OCI-LY3 (cell line): ENCODE results near the gene SDK1.

Experiments used
- H2AFZ ChIP-seq: fragments of 200-600, 300-600 bp; shearing (Covaris generic); 2 replicates; pipeline ENCODE4 v1.6.0; 2014; ENCODE audit warnings: antibody characterized with exemption, low read depth, low read length
- H3K27ac ChIP-seq: fragments of 200-600, 300-600 bp; sonication (generic); 2 replicates; pipeline ENCODE4 v1.5.1; 2014; ENCODE audit warnings: mild to moderate bottlenecking, low read length, moderate library complexity, mixed read lengths
- H3K27me3 ChIP-seq: fragments of 200-600, 300-600 bp; sonication (generic); 2 replicates; pipeline ENCODE4 v1.6.1; 2014; ENCODE audit warnings: low read depth, low read length, mixed read lengths
- H3K36me3 ChIP-seq: fragments of 200-600, 300-600 bp; sonication (generic); replicated peaks from 2 replicates; pipeline ENCODE3; 2014; ENCODE audit warnings: low read depth, low read length, mixed read lengths
- H3K4me1 ChIP-seq: fragments of 300-600, 200-600 bp; sonication (generic); 2 replicates; pipeline ENCODE4 v1.6.1; 2014; ENCODE audit warnings: low read length, mixed read lengths
- H3K4me2 ChIP-seq: fragments of 200-600, 300-600 bp; sonication (generic); 2 replicates; pipeline ENCODE4 v1.6.1; 2014; ENCODE audit warnings: low read length, mixed read lengths
- H3K4me3 ChIP-seq: fragments of 300-600, 200-600 bp; sonication (generic); 2 replicates; pipeline ENCODE4 v1.5.1; 2014; ENCODE audit warnings: antibody characterized with exemption, mild to moderate bottlenecking, low read length, moderate library complexity
- H3K79me2 ChIP-seq: fragments of 300-600, 200-600 bp; shearing (Covaris generic); 2 replicates; pipeline ENCODE4 v1.6.1; 2014; ENCODE audit warnings: mild to moderate bottlenecking, low read length, mixed read lengths
- H3K9ac ChIP-seq: fragments of 300-600, 200-600 bp; shearing (Covaris generic); 2 replicates; pipeline ENCODE4 v1.6.0; 2014; ENCODE audit warnings: mild to moderate bottlenecking, low read length, moderate library complexity
- H3K9me3 ChIP-seq: fragments of 200-600, 300-600 bp; shearing (Covaris generic); 2 replicates; pipeline ENCODE4 v1.6.1; 2014; ENCODE audit warnings: low read length, mixed read lengths; ENCODE audit not compliant: insufficient read depth
- H4K20me1 ChIP-seq: fragments of 200-600, 300-600 bp; sonication (generic); 2 replicates; pipeline ENCODE4 v1.6.1; 2016; ENCODE audit warnings: low read length, mixed read lengths; ENCODE audit not compliant: insufficient read depth
- CTCF ChIP-seq: fragments of 200-600, 300-600 bp; sonication (generic); IDR thresholded peaks from 2 replicates; pipeline ENCODE4 v1.5.1; 2014; ENCODE audit warnings: antibody characterized with exemption, low read length, low read depth
- EZH2phosphoT487 ChIP-seq: fragments of 200-600 bp; shearing (Covaris generic); IDR thresholded peaks from 2 replicates; pipeline ENCODE4 v1.6.1; 2018; ENCODE audit warnings: antibody characterized with exemption, mixed run types, low read depth

Gene SDK1

DNA sequence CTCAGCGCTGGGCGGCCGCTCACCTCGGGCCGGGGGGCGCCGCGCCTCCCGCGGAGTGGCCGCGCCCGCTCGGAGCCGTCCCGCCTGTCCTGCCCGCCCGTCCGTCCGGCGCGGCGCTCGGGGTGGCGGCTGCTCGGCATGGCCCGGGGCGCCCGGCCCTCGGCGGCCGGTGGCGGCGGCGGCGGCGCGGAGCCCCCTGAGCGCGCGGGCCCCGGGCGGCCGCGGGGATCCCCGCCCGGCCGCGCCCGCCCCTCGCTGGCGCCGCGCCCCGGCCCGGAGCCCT, 338 bp downstream of the SDK1 start:
- H3K4me2 ChIP-seq = no peak overlapping the region
- no peak overlapping the region for H3K4me3 ChIP-seq
- no peaks in the 10 kb centered on the region for H3K9me3 ChIP-seq
- no peak overlapping the region for H3K9ac ChIP-seq
- H2AFZ ChIP-seq = no peak overlapping the region
- no peaks in the 10 kb centered on the region for H4K20me1 ChIP-seq
- H3K79me2 ChIP-seq = no peaks in the 10 kb centered on the region
- H3K36me3 ChIP-seq = no peaks in the 10 kb centered on the region
- no peaks in the 10 kb centered on the region for H3K4me1 ChIP-seq
- no peak overlapping the region for H3K27ac ChIP-seq
- H3K27me3 ChIP-seq = no peaks in the 10 kb centered on the region
- TF ChIP-seq CTCF = no peak
- TF ChIP-seq EZH2phosphoT487 = no peak

DNA sequence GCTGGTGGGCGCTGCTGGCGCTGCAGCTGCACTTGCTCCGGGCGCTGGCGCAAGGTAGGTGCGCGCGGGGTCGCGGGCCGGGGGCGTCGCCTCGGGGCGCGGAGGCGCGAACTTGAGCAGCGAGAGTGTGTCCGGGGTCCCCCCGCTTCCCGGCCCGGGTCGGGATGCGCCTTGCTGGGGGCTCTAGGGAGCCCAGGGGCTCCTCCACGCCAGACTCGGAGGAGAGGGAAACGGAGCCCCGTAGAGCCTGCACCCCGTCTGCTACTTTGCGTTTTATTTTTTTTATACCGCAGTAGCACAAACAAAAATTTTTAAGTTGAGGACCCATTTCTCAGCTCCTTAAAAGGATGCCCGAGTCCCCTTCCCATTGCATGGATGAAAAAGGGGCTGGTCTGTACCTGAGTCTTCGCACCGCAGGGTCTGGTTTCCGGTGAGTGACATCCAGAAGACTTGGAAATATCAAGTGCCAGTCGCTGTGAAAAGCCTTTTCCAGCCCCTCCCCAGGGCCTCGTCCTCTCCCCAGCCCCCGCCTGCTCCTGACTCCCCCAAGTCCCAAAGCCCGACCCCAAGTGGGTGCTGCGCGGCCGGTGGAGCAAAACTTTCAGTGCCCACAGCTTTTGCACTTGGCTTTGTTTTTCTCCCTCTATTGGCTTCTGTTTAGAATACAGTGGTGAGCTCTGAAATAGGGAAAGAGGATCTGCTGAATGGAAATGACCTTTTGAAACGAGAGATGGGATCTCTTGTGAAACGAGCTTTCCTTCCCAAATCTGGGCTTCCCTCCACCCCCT, 973 bp downstream of the SDK1 start:
- Histone ChIP-seq H3K79me2 (no peaks in the 10 kb centered on the region), H3K27me3 (no peaks in the 10 kb centered on the region), H3K9me3 (no peaks in the 10 kb centered on the region), H3K4me2 (no peak overlapping the region), H3K4me1 (no peaks in the 10 kb centered on the region), H4K20me1 (no peaks in the 10 kb centered on the region), H3K27ac (no peak overlapping the region), H3K9ac (no peak overlapping the region), H3K36me3 (no peaks in the 10 kb centered on the region), H3K4me3 (no peak overlapping the region), H2AFZ (no peak overlapping the region)
- no peak for TF ChIP-seq EZH2phosphoT487
- no peak for TF ChIP-seq CTCF

DNA sequence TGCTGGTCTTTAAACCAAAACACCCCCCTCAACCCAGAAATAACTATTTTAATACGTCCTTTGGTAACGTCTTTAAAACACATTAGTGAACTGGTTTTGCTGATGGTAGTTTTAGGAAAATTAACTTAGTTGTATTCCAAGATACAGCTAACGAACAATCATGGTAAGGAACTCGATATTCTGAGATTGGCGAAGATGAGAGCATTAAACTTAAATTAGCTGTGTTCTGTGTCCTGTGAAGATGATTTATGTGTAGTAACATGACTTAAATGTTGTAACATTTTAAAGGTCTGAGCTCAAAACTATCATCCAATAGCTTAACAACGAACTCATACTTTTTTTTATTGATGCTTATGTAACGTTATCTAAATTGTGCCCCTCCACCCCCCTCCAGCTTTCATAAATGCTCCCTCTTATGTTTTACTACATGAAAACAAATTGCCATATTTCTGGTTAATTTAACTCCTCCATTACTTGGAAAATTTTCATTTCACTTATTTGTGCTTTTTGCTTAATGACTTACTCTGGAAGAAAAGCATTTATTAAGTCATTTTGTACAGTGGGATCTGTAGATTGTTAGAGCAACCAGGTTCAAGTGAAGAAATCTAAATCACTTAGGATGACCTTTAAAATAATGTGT, 1.7 kb downstream of the SDK1 start:
- H4K20me1 ChIP-seq = no peaks in the 10 kb centered on the region
- H3K79me2 ChIP-seq = no peaks in the 10 kb centered on the region
- no peaks in the 10 kb centered on the region for H3K27me3 ChIP-seq
- H3K9ac ChIP-seq = no peak overlapping the region
- H2AFZ ChIP-seq = no peak overlapping the region
- H3K9me3 ChIP-seq = no peaks in the 10 kb centered on the region
- H3K4me1 ChIP-seq = no peaks in the 10 kb centered on the region
- no peak overlapping the region for H3K27ac ChIP-seq
- no peak for TF ChIP-seq CTCF
- no peak for TF ChIP-seq EZH2phosphoT487
- H3K4me2 ChIP-seq = no peak overlapping the region
- no peak overlapping the region for H3K4me3 ChIP-seq
- no peaks in the 10 kb centered on the region for H3K36me3 ChIP-seq

GRCh38 chr7:3304131-3304530, 3.1 kb downstream of the SDK1 start:
- Histone ChIP-seq H3K9me3 (no peaks in the 10 kb centered on the region), H2AFZ (no peak overlapping the region), H4K20me1 (no peaks in the 10 kb centered on the region), H3K27me3 (no peaks in the 10 kb centered on the region), H3K36me3 (no peaks in the 10 kb centered on the region), H3K79me2 (no peaks in the 10 kb centered on the region), H3K9ac (no peak overlapping the region), H3K4me2 (no peak overlapping the region), H3K4me1 (no peaks in the 10 kb centered on the region), H3K4me3 (no peak overlapping the region), H3K27ac (no peak overlapping the region)
- no peak for TF ChIP-seq CTCF
- TF ChIP-seq EZH2phosphoT487 = no peak
